Measurements from ENCODE around the gene MS4A14. TPM values are rescaled to one million over a fixed set of nuclear protein-coding genes. Genes with fewer than 3 reads are reported as not detected.

The MS4A14 gene
- total RNA-seq, 1 experiment from 2014 or later = not detected

- Histone ChIP-seq H3F3A (ENCODE audit: insufficient read depth, low read depth) (no peaks in the 10 kb centered on the region), H3K4me1 (replicated peaks; ENCODE audit: insufficient read depth) (peaks cover 12% of the 10 kb centered on the region; the same call in 1 of the 2 replicates), H2AFZ (no peak overlapping the region), H3K27ac (no peak overlapping the region), H3K27me3 (ENCODE audit: insufficient read depth, low read depth) (peaks cover 40% of the 10 kb centered on the region; the same call in 1 of the 2 replicates), H3K4me3 (no peak overlapping the region), H3K36me3 (ENCODE audit: low read depth) (no peaks in the 10 kb centered on the region), H3K9me2 (ENCODE audit: insufficient read depth) (no peaks in the 10 kb centered on the region), H3K4me2 (no peak overlapping the region), H4K20me1 (ENCODE audit: insufficient read depth) (no peaks in the 10 kb centered on the region; the same call in 1 of the 2 replicates), H3K79me2 (ENCODE audit: low read depth) (no peaks in the 10 kb centered on the region), H3K9me3 (ENCODE audit: insufficient read depth, low read depth) (peaks cover 3% of the 10 kb centered on the region; the same call in 1 of the 2 replicates)
- no peak for DNase-seq
- intact Hi-C loops (cut with micrococcal nuclease; ENCODE audit: unreplicated experiment) = no loop called here
- ChIA-PET CTCF (no interaction called here), POLR2A (ENCODE audit: unreplicated experiment) (no interaction called here)
- TF ChIP-seq CTCF (conservative IDR thresholded peaks at IDR 0.05) = no peak
- TF ChIP-seq EZH2 (IDR thresholded peaks at IDR 0.05; ENCODE audit: low read depth) = no peak
- no TSS peak for BruUV-seq (replicated peaks)
Observed at GRCh38 chr11:60375316-60375715, 20.9 kb upstream of the MS4A14 start.

GRCh38 chr11:60376601-60377000 is 19.7 kb upstream of the MS4A14 start:
- DNase-seq = peak in 1 of 2 experiments; percentile 51
- Histone ChIP-seq H4K20me1 (ENCODE audit: insufficient read depth) (no peaks in the 10 kb centered on the region; the same call in 1 of the 2 replicates), H3K4me3 (no peak overlapping the region), H3K9me3 (ENCODE audit: insufficient read depth, low read depth) (peaks cover 3% of the 10 kb centered on the region; the same call in 1 of the 2 replicates), H3K36me3 (ENCODE audit: low read depth) (no peaks in the 10 kb centered on the region), H3K27me3 (ENCODE audit: insufficient read depth, low read depth) (peaks cover 48% of the 10 kb centered on the region; the same call in 1 of the 2 replicates), H2AFZ (no peak overlapping the region), H3K4me2 (peak overlapping the region; percentile 21; the same call in 1 of the 2 replicates), H3K9me2 (ENCODE audit: insufficient read depth) (no peaks in the 10 kb centered on the region), H3F3A (ENCODE audit: insufficient read depth, low read depth) (no peaks in the 10 kb centered on the region), H3K4me1 (replicated peaks; ENCODE audit: insufficient read depth) (0 out of 2 replicates have a peak, but pooled peaks cover 3% of the 10 kb centered on the region), H3K27ac (no peak overlapping the region), H3K79me2 (ENCODE audit: low read depth) (no peaks in the 10 kb centered on the region)
- POLR2A ChIA-PET (ENCODE audit: unreplicated experiment) = no interaction called here
- CTCF ChIA-PET = no interaction called here
- TF ChIP-seq EZH2 (IDR thresholded peaks at IDR 0.05; ENCODE audit: low read depth) = no peak
- TF ChIP-seq CTCF (conservative IDR thresholded peaks at IDR 0.05) = no peak
- BruUV-seq (replicated peaks) = no TSS peak
- intact Hi-C loops (cut with micrococcal nuclease; ENCODE audit: unreplicated experiment) = no loop called here

GRCh38 chr11:60377401-60378136 is 18.7 kb upstream of the MS4A14 start:
- no TSS peak for BruUV-seq (replicated peaks)
- Histone ChIP-seq H2AFZ (no peak overlapping the region), H3K4me3 (no peak overlapping the region), H3K9me2 (ENCODE audit: insufficient read depth) (no peaks in the 10 kb centered on the region), H3K79me2 (ENCODE audit: low read depth) (no peaks in the 10 kb centered on the region), H3K27ac (no peak overlapping the region), H3K36me3 (ENCODE audit: low read depth) (no peaks in the 10 kb centered on the region), H3K27me3 (ENCODE audit: insufficient read depth, low read depth) (peaks cover 41% of the 10 kb centered on the region; the same call in 1 of the 2 replicates), H3K4me2 (no peak overlapping the region), H3K9me3 (ENCODE audit: insufficient read depth, low read depth) (no peaks in the 10 kb centered on the region), H4K20me1 (ENCODE audit: insufficient read depth) (no peaks in the 10 kb centered on the region), H3F3A (ENCODE audit: insufficient read depth, low read depth) (no peaks in the 10 kb centered on the region), H3K4me1 (replicated peaks; ENCODE audit: insufficient read depth) (no peaks in the 10 kb centered on the region)
- POLR2A ChIA-PET (ENCODE audit: unreplicated experiment) = no interaction called here
- DNase-seq = no peak
- no peak for TF ChIP-seq CTCF (conservative IDR thresholded peaks at IDR 0.05)
- TF ChIP-seq EZH2 (IDR thresholded peaks at IDR 0.05; ENCODE audit: low read depth) = no peak
- CTCF ChIA-PET = no interaction called here
- intact Hi-C loops (cut with micrococcal nuclease; ENCODE audit: unreplicated experiment) = no loop called here
